CMK (cell line): ENCODE measurements around the gene ATP6V1C2.
A peak's percentile ranks its signal among the peaks of the same experiment; 100 is the strongest.
"Not testable (repeated sequence)": the region's sequence is repeated elsewhere in the genome, so short reads cannot be mapped to it uniquely, and the experiment has no call there.

Source experiments
- DNase-seq: peaks from one replicate; pipeline ENCODE4 v3.0.0-alpha.2; 2010; ENCODE audit warnings: low read depth

ATP6V1C2 gene

GRCh38 chr2:10786240-10786982 is 65.0 kb downstream of the ATP6V1C2 start:
- no peak for DNase-seq

GRCh38 chr2:10787176-10787968 is 65.9 kb downstream of the ATP6V1C2 start:
- DNase-seq: no peak

GRCh38 chr2:10788855-10789254 is 67.4 kb downstream of the ATP6V1C2 start:
- DNase-seq: no peak

GRCh38 chr2:10790228-10790973 is 69.0 kb downstream of the ATP6V1C2 start:
- DNase-seq: no peak

DNA sequence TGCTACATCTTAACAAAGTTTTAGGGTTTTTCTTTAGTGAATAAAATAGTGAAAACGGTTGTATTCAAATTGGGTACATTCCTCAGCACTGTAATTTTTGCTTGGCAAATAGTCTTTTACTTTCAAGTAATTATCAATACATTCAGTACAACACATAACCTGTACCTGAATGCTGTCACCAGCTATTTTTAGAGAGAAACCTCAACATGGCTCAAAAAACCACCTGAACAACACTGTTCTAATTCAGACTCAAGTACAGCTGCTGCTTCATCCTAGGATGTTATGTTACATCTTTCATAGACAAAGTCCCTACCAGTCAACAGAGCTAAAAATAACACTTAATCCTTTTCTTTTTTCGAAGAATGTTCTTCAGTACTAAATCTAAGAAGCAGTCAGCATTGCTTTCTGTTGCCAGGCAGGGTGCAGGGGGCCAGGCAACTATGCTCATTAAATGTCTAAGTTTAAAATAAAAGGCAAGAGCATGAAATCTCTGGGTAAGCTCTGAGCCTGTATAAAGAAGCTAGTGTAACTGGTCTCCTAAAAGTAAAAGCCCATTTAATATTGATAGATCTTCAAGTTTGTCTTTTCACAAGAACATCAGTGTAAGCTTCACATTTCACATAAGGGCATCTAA is 70.7 kb downstream of the ATP6V1C2 start:
- DNase-seq: no peak

- no peak for DNase-seq
Measured at GRCh38 chr2:10792660-10793400, 71.4 kb downstream of the ATP6V1C2 start.

GRCh38 chr2:10793816-10794215 is 72.4 kb downstream of the ATP6V1C2 start:
- no peak for DNase-seq

- DNase-seq: no peak
Measured at GRCh38 chr2:10794876-10795275, 73.4 kb downstream of the ATP6V1C2 start.

DNA sequence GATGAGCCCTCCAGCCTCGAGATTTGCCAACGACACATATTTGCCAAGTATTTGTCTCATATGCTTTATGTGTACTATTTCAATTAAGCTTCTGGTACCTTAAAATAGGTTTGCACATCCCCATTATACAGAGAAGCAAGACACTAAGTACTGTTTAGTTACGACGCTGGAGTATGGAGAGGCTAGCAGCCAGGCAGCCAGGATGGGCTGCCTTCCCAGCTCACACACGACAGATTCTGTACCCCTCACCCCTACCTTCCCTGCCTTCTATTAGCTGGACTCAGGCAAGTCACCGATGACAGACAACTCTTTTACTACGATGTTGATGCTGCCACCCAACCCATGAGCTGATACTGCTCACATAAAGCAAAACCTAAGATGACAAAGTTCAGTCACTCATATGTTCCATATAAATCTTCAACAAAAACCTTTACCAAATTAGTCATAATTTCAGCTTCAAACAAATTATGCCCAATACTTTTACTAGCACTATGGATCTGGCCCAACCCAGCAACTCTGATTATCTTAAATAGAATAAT is 74.1 kb downstream of the ATP6V1C2 start:
- DNase-seq: no peak

- no peak for DNase-seq
Measured at GRCh38 chr2:10796703-10797102, 75.3 kb downstream of the ATP6V1C2 start.

DNA sequence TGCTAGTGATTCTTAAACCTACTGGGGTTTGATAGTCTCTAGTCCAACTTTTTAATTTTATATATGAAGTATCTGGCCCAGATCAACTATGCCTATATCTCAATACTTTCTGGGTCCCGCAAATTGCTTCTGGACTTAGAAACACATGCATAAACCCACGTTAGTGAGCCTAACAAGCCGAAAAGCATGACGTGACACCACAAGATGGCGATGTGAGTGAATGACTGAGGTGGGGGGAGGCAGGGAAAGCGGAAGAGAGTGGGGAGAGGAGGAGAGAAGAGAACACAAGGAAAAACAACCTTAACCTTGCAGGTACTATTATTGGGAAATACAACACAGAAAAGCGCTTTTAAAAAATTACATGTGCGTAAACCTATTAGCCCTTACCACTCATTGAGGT is 77.4 kb downstream of the ATP6V1C2 start:
- no peak for DNase-seq

GRCh38 chr2:10800163-10800562 is 78.7 kb downstream of the ATP6V1C2 start:
- no peak for DNase-seq

DNA sequence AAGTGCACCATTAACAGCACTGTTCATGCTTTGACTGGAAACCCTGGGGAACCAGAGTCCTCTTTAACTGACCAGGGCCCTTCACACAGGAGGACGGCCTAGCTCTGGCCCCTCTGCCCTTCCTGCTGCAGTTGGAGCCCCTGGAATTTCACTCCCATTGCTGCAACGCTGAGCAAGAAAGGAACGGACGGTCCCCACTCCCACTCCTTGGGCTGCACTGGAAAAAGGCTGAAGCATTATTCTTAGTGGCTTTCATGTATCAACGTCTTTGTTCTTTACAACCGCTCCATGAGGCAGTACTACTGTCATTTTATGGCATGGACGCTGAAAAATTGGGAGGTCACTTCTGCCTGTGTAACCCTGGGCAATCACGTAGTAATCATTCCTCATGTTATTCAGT is 81.2 kb downstream of the ATP6V1C2 start:
- DNase-seq: no peak

DNA sequence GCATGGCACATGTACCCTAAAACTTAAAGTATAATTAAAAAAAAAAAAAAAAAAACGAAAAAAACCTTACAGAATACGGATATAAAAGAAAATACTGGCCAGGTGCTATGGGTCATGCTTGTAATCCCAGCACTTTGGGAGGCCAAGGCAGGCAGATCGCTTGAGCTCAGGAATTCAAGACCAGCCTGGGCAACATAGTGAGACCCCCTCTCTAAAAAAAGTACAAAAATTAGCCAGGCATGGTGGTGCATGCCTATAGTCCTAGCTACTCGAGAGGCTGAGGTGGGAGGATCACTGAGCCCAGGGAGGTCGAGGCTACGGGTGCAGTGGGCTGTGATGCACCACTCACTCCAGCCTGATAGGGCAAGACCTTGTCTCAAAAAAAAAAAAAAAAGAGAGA is 84.6 kb downstream of the ATP6V1C2 start:
- DNase-seq: not testable (repeated sequence)

DNA sequence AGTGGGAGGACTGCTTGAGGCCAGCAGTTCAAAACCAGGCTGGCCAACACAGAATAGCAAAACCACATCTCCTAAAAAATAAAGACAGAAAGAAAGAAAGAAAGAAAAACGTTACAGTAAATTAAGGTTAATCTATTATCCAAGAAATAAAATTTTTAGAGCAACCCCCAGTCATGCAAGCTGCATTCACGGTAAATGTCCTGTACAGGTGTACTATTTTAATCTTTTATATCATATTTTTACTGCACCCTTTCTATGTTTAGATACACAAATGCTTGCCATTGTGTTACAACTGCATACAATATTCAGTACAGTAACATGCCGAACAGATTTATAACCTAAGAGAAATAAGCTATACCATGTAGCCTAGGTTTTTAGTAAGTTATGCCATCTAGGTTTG is 85.1 kb downstream of the ATP6V1C2 start:
- no peak for DNase-seq

DNA sequence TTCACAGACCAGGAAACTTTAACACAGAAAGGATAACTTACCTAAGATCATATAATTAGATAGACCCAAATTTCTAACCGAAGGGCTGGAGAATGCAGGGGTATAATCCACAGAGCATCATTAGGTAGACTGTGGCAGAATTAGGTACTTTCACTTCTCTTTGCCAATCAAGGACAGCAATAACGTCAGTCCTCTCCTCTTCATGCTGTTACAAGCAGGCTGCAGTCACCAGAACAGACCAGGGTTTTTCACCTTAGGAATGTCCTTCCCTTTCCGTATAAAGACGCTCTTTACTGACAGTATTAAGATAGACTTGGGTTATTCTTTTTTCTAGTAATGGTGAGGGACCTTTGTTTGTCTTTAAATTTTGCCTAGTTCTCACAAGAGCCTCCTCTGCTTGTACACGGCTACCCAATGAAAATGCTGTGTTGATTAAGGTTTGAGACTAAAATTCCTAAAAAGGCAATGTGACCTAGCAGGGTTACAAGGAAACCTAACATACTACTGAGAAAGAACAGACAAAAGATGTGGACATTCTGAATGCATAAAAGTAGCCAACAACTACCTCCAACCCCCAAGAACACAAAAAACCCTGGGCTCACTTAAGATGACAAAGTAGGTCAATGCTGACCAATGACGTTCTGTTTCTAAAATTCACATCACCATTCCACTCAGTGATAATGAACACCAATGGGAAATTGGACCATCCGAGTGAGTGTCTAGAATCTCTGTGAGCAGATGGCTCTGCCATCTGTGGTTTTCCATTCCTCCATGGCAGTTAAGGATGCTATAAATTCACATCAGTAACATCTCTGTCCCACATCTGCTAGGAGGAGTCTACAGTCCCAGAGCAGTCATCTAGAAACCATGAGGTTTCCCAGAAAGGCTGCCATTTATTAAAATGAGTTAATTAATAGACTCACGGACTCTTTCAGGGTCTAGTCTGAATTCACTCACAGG is 89.1 kb downstream of the ATP6V1C2 start:
- DNase-seq: no peak

DNA sequence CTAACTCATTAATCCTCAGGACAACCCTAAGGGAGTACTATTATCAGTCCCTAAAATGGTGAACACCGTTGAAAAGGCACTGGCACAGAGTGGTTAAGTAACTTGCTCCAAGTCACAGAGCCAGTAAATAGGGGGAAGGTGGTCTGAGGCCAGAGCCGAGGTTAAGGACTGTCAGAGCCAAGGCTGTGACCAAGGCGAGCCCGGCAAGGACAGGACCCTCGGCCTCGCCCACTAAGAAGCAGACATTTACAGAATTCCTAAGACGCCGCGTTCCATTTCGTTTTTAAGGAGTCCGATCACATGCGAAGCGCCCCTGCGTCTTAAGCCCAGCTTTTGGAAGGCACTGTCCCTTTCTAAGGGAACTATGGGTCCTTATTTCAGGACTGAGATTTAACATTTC is 90.1 kb downstream of the ATP6V1C2 start:
- DNase-seq: no peak

DNA sequence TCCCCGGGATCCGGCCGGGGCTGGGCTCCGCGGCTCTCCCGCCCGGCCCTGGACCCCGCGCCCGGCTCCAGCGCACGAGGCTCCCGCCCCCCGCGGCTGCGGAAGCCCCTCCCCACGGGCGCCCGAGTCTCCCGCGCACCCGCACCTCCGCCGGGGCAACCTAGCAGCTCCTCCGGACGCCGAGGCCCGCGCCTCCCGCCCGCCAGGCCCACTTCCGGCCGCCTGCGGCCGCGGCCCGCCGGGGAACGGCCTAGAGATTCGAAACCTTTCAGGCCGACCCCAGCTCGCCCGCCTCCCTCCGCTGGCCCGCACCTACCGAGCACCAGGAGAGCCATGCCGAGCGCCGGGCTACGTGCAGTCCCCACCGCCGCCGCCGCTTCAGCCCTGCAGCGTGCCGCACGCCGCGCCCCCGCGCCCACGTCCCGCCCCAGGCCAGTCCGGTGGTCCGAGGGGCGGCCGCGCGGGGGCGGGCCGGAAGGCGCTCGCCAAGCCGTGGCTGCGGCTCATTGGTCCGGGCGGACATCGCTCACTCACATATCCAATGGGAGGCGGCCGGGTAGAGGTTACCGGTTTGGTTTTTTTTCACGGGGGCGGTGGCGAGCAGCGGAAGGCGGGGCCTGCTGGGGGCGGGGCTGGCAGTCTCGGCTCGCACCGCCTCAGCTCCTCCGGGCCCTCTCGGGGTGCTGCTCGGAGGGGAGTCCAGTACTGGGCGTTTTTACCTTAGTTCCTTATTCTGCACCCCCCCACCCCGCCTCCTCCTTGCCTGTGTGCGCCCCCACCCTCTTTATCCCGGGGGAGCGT is 91.1 kb downstream of the ATP6V1C2 start, which contains the start of gene PDIA6:
Gene PDIA6 (minus strand): TSS at position 424 of the 801 bp plus-strand sequence. CDS start 89 bp downstream, at position 335.
- DNase-seq: peak; percentile 93
